Measurements from ENCODE around the gene MZT2B.

Gene MZT2B

DNA sequence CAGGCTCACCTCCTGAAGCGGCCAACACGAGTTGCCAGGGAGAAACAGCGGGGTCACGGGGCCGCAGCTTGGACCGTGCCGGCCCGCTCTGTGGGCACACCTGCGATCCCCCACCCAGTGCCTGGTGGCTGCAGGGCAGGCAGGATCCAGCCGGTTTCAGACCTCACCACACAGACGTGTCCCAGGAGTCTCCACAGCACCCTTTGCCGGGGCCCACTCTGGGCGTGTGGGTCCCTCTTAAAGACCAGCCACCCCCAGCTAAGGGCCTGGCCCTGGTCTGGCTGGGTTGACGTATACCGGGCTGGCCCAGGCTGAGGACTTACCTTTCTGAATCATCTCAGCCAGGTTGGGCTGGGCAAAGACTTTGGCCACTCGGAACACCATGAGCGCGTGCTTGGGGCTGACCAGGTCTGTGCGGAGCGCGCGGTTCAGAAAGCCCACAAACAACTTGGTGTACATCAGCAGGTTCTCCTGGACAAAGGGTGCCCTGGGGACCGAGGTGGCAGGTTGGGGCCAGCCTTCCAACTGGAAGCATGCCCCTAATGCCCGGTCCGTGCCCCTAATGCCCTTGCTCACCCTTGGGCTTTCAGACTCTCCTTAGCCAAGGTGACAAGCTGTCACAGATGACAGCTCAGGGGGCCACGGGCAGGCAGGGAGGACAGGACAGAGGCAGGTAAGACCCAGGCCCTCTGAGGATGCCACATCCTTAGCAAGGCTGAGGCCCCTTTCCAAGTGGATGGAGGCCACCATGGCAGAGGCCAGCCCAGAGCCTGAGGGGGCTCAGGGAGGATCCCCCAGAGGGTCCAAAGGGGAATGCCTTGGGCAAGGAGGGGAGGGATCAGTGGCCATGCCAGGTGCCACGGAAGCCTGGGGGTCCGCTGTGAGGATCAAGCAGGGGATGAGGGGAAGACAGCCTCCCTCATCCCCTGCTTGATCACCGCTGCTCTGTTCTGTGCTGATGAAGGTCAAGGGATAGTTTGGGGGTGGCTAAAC, 27.0 kb upstream of the MZT2B start:
- TF ChIP-seq, protein P1, sequence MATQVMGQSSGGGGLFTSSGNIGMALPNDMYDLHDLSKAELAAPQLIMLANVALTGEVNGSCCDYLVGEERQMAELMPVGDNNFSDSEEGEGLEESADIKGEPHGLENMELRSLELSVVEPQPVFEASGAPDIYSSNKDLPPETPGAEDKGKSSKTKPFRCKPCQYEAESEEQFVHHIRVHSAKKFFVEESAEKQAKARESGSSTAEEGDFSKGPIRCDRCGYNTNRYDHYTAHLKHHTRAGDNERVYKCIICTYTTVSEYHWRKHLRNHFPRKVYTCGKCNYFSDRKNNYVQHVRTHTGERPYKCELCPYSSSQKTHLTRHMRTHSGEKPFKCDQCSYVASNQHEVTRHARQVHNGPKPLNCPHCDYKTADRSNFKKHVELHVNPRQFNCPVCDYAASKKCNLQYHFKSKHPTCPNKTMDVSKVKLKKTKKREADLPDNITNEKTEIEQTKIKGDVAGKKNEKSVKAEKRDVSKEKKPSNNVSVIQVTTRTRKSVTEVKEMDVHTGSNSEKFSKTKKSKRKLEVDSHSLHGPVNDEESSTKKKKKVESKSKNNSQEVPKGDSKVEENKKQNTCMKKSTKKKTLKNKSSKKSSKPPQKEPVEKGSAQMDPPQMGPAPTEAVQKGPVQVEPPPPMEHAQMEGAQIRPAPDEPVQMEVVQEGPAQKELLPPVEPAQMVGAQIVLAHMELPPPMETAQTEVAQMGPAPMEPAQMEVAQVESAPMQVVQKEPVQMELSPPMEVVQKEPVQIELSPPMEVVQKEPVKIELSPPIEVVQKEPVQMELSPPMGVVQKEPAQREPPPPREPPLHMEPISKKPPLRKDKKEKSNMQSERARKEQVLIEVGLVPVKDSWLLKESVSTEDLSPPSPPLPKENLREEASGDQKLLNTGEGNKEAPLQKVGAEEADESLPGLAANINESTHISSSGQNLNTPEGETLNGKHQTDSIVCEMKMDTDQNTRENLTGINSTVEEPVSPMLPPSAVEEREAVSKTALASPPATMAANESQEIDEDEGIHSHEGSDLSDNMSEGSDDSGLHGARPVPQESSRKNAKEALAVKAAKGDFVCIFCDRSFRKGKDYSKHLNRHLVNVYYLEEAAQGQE (IDR thresholded peaks at IDR 0.05; ENCODE audit: insufficient read depth in 1 of 2, low read depth in 2 of 2, low read length in 2 of 2), result no peak
- TF ChIP-seq FOXP2 (optimal IDR thresholded peaks at IDR 0.05; ENCODE audit: borderline replicate concordance, extremely low read depth, extremely low read length, insufficient read depth), result no peak
- no peak for TF ChIP-seq TAF1 (IDR thresholded peaks at IDR 0.05; ENCODE audit: borderline replicate concordance, insufficient read depth, low read length)
- no peak for TF ChIP-seq POLR2AphosphoS5 (IDR thresholded peaks at IDR 0.05; ENCODE audit: low read depth, low read length)
- no peak for TF ChIP-seq SIN3A (IDR thresholded peaks at IDR 0.05; ENCODE audit: borderline replicate concordance, insufficient read depth, low read length)

DNA sequence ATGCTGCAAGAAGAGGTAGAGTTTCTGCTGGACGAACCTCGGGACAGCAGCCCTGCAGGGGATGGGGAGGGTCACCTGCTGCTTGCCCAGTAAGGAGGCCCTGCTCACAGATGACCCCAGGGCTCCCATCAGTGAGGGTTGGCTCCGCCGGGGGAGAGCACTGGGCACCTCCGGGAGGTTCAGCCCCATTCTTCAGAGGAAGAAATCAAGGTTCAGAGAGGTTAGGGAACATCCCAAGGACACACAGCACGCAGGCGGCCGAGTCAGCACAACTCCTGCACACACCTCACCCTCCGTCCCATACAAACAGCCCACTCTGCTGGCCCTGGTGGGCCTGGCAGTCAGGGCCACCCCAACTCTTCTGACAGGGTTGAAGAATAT, 25.4 kb upstream of the MZT2B start:
- TF ChIP-seq POLR2AphosphoS5 (IDR thresholded peaks at IDR 0.05; ENCODE audit: low read depth, low read length), result no peak
- TF ChIP-seq FOXP2 (optimal IDR thresholded peaks at IDR 0.05; ENCODE audit: borderline replicate concordance, extremely low read depth, extremely low read length, insufficient read depth), result no peak
- no peak for TF ChIP-seq TAF1 (IDR thresholded peaks at IDR 0.05; ENCODE audit: borderline replicate concordance, insufficient read depth, low read length)
- TF ChIP-seq, protein P1 (IDR thresholded peaks at IDR 0.05; ENCODE audit: insufficient read depth in 1 of 2, low read depth in 2 of 2, low read length in 2 of 2), result no peak
- no peak for TF ChIP-seq SIN3A (IDR thresholded peaks at IDR 0.05; ENCODE audit: borderline replicate concordance, insufficient read depth, low read length)

DNA sequence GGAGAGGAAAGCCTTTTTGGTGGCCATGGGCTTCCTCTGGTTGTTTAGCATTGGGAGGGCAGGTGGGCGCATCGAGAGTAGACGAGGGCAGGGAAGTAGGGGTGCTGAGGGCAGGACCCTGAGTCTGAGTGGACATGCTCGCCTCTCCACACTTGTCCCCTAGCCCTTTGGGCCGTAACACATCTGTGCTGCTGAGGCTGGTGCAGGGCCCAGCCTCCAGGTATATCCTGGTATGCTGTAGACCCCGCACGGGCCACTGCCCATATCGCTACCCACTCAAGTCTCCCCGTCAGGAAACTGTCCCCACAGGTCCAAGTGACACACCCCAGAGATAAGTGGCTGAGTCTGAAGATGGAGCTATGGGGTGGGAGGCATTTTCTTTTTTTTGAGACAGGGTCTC, 23.4 kb upstream of the MZT2B start:
- TF ChIP-seq SIN3A (IDR thresholded peaks at IDR 0.05; ENCODE audit: borderline replicate concordance, insufficient read depth, low read length) (no peak), POLR2AphosphoS5 (IDR thresholded peaks at IDR 0.05; ENCODE audit: low read depth, low read length) (no peak), TAF1 (IDR thresholded peaks at IDR 0.05; ENCODE audit: borderline replicate concordance, insufficient read depth, low read length) (no peak), FOXP2 (optimal IDR thresholded peaks at IDR 0.05; ENCODE audit: borderline replicate concordance, extremely low read depth, extremely low read length, insufficient read depth) (no peak)
- TF ChIP-seq, protein P1 (IDR thresholded peaks at IDR 0.05; ENCODE audit: insufficient read depth in 1 of 2, low read depth in 2 of 2, low read length in 2 of 2), result no peak

DNA sequence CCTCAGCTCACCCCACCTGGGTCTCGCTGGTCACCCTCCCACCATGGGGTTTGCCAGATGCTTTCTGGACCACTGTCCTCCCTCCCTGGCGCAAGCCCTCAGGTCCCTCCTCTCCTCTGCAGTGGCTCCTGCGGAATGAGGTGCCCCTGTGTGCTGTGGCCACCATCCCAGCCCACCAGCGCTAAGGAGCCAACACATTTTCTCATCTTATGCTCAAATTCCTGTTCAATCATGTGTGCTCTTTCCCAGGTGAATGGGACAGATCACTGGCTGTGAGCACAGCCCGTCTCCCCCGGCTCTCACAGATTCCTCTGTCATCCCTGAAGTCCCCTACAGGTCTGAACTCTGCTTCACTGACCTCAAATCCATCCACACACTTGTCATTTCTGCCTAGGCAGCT, 21.9 kb upstream of the MZT2B start:
- no peak for TF ChIP-seq POLR2AphosphoS5 (IDR thresholded peaks at IDR 0.05; ENCODE audit: low read depth, low read length)
- TF ChIP-seq, protein P1 (IDR thresholded peaks at IDR 0.05; ENCODE audit: insufficient read depth in 1 of 2, low read depth in 2 of 2, low read length in 2 of 2), result no peak
- no peak for TF ChIP-seq TAF1 (IDR thresholded peaks at IDR 0.05; ENCODE audit: borderline replicate concordance, insufficient read depth, low read length)

All from PFSK-1 (cell line).